ENCODE measurements around the gene MRPL22.
A peak's percentile ranks its signal among the peaks of the same experiment; 100 is the strongest.
"Not testable (repeated sequence)": the region's sequence is repeated elsewhere in the genome, so short reads cannot be mapped to it uniquely, and the experiment has no call there.

The MRPL22 gene

GRCh38 chr5:154937718-154938466, 3.0 kb upstream of the MRPL22 start, which contains the start of gene GEMIN5:
TSS of gene GEMIN5 (minus strand) at chr5:154938211. CDS start at chr5:154938133, 78 bp downstream.
- peak; percentile 89 for DNase-seq

DNA sequence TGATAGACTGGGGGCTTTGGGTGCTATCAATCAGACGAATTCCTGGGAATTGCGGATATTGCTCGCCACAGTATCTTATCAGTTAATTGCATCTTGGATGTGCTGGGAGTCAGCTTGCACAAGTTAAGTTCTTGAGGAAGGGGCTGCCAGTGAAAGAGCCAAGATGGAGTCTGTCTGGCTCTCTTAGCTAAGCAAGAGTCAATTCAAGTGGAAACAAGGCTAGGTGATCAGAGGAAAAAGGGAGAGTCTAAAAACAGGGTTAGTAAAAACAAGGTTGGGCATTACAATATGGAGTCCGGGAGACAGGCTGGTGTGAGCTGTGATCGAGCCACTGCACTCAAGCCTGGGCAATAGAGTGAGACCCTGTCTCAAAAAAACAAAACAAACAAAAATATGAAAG, 1.5 kb upstream of the MRPL22 start:
- DNase-seq, result not testable (repeated sequence)

DNA sequence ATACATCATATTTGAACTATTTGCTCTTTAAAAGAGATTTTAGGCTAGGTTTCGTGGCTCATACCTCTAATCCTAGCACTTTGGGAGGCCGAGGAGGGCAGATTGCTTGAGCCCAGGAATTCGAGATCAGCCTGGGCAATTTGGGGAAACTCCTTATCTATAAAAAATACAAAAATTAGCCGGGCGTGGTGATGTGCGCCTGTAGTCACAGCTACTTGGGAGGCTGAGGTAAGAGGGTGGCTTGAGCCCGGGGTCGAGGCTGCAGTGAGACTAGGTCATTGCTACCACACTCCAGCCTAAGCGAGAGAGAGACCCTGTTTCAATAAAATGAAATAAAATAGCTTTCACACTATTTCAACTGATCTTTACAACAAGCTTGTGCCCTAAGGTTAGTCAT, 500 bp upstream of the MRPL22 start:
- no peak for DNase-seq

DNA sequence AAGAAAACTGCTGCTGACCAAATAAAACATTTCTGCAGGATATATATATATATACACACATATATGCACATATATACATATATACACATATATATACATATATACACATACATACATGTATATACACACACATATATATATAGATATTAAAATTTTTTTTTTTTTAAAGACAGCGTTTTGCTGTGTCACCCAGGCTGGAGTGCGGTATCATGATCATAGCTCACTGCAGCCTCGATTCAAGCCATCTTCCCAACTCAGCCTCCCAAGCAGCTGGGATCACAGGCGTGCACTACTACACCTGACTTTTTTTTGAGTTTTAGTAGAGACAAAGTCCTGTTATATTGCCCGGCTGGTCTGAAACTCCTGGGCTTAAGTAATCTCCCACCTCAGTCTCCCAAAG, 2.7 kb downstream of the MRPL22 start:
- DNase-seq, result no peak

DNA sequence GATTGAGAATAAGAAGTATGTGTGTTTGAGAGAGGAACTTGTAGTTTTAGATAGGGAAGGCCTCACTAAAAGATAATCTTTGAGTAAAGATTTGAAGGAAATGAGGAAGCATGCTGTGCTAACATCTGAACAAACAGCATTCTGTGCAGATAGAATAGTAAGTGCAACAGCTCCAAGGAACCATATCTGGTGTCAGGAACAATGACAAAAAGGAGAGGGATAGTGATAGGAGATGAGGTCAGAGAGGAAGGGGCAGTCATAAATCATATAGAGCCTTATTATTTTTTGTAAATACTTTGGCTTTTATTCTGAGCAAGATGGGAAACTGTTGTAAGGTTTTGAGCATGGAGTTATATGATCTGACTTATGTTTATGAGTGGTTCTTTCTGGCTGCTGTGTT, 3.8 kb downstream of the MRPL22 start:
- DNase-seq, result no peak

DNA sequence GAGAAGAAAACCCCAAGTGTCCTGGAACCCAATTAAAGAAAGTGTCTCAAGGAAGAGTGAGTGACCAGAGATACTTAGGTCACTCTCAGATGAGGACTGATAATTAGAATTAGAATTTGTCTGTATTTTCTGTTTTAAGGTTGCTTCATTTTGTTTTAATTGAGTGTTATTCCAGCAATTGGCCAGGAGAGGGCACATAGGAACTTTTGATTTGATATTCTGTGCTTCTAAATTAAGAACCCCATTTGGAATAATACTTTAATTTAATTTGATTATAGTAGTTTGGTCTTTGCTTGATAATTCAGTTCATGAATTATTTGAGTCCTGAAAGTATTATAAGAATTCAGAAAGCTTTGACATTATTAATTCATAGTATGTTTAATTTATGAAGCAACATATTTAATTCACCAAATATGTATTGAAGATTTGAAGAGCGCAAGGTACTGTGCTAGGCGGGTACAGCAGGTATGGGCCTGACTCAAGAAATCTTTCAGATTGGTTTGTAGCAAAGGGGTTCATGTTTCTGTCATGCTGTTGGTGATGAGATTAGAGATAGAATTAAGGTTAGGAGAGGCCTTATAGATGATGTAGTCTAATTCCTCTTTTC, 4.9 kb downstream of the MRPL22 start:
- DNase-seq, result no peak

GRCh38 chr5:154947778-154948177, 6.9 kb downstream of the MRPL22 start:
- no peak for DNase-seq

DNA sequence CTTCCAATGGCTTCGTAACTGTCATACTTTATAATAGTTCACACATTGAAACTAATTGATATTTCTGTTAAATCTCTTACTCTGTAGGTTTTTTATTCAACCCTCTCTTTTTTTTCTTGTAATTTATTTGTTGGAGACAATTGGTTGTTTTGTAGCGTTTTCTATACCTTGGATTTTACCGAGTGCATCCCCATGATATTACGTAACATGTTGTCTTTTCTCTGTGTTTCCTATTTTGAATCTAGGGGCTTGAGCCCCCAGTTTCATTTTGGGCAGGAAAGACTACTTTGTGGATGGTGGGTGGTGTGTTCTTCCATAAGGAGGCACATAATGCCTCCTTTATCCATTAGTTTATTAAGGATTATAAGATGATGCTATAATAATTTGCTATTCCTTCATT, 7.4 kb downstream of the MRPL22 start:
- DNase-seq, result no peak

DNA sequence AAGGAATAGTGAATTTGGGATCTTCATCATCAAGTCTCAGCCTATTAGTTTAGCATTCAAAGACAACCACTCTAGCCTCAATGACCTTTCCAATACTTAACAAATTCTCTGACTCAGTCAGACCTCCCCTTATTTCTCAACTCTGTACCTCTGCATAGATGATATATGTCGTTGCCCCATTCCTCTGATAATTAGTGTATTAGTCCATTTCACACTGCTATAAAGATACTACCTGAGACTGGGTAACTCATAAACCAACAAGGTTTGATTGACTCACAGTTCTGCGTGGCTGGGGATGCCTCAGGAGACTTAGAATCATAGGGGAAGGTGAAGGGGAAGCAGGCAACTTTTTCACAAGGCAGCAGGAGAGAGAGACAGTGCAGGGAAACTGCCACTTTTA, 8.9 kb downstream of the MRPL22 start:
- no peak for DNase-seq

DNA sequence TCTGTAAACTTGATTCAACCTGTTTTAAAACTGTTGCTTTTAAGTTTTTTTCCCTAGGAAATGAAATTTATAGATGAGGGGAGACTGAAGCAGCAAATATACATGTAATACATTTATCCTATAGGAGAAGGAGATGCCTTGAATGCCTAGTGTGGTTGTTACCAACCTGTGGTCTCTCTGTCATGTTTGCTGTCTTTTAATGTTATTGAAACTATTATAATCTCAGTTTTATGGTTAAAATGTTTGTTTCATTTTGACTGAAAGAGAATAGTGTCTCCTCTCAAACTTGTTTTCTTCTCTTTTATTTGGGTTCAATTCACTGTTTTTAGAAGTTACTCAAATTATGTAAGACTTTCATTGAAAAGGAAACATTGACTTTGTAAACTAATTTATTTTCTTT, 15.8 kb downstream of the MRPL22 start:
- DNase-seq, result no peak

GRCh38 chr5:154962494-154962893, 21.6 kb downstream of the MRPL22 start:
- DNase-seq, result no peak

GRCh38 chr5:154966081-154966841, 25.4 kb downstream of the MRPL22 start:
- DNase-seq, result no peak

GRCh38 chr5:154966874-154967273, 26.0 kb downstream of the MRPL22 start:
- no peak for DNase-seq

- DNase-seq, result no peak
These were observed 26.6 kb downstream of the MRPL22 start for GRCh38 chr5:154967421-154968024.

DNA sequence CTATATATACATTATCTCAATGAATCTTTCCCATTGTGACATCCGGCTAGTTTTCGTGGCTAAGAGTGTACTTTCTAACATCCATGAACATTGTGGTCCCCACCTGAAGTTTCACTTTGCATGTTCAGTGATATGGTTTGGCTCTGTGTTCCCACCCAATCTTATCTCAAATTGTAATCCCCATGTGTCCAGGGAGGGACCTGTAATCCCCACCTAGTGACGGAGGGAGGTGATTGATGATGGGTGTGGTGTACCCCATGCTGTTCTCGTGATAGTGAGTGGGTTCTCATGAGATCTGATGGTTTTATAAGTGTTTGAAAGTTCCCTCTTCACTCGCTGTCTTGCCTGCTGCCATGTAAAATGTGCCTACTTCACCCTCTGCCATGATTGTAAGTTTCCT, 28.1 kb downstream of the MRPL22 start:
- DNase-seq, result no peak

GRCh38 chr5:154970759-154971158, 29.9 kb downstream of the MRPL22 start:
- DNase-seq, result no peak

DNA sequence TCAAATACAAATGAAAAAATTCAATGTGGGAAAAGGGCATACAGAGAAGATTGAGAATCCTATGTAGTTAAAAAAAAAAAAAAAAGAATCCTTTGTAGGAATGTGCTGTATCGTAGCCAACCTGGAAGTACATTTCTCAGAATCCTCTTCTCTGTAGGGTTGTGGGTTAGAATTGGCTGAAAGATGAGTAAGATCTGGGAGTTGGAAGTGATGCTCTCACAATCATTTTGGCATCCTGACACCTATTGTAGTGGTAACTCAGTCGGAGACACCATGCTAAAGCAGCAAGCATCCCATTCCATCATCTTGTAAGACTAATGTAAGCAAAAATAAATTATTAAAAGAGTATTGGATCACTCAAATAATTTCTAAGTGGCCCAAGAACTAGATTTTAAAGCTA, 30.6 kb downstream of the MRPL22 start:
- DNase-seq, result no peak

GRCh38 chr5:154972476-154973080, 31.7 kb downstream of the MRPL22 start:
- DNase-seq, result no peak

DNA sequence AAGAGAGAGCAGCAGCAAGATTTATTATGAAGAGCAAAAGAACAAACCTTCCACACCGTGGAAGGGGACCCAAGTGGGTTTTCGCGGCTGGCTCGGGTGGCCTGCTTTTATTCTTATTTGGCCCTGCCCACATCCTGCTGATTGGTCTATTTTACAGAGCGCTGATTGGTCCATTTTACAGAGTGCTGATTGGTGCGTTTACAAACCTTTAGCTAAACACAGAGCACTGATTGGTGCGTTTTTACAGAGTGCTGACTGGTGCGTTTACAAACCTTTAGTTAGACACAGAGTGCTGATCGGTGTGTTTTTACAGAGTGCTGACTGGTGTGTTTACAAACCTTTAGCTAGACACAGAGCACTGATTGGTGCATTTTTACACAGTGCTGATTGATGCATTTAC, 35.2 kb downstream of the MRPL22 start:
- not testable (repeated sequence) for DNase-seq

GRCh38 chr5:154977409-154977808, 36.5 kb downstream of the MRPL22 start:
- no peak for DNase-seq

DNA sequence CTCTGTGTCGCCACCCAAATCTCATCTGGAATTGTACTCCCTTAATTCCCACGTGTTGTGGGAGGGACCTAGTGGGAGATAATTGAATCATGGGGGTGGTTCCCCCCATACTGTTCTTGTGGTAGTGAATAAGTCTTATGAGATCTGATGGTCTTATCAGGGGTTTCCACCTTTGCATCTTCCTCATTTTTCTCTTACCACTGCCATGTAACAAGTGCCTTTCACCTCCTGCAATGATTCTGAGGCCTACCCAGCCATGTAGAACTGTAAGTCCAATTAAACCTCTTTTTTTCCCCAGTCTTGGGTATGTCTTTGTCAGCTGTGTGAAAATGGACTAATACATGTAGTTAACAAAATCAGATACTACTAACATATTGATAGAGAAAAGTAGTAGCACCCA, 37.4 kb downstream of the MRPL22 start:
- DNase-seq, result not testable (repeated sequence)

DNA sequence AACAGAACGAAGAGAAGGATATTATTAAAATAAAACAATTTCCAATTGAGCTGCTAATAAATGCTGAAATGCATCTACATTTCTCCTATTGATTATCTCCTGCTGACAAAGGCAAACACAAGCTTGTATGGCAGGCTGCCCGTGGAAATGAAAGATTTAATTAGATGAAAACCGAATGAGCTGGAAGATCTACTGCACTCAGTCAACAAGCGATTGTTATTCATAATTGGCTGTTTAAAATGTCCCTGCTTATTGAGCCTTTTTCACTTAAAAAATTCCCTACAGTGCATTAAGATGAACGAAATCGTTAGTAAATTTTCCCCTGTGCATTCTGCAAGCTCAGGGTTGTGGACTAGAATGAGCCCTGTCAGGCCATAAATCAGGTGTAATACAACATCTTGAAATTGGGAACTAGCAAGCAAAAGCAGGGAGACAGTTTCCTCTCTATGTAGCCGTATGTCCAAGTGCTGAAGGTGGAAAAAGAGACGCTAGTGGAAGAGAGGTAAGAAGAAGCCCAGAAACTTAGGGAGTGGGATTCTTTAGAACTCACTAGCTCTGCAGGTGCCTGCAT, 44.2 kb downstream of the MRPL22 start:
- no peak for DNase-seq
